RWPE2 (cell line): ENCODE results near the gene BOLA1.

ENCODE experiments used
- ATAC-seq: fragments of 200-7000 bp; cut with Tn5 transposase; 3 replicates; pipeline ENCODE4 v1.9.1; 2021; ENCODE audit warnings: low read depth
- DNase-seq: peaks from one replicate; pipeline ENCODE4 v3.0.0-alpha.2; 2020; ENCODE audit warnings: low spot score
- H3K27ac ChIP-seq: fragments of 450-650 bp; 2 replicates; pipeline ENCODE4 v1.5.1; 2017; ENCODE audit warnings: mild to moderate bottlenecking; ENCODE audit not compliant: poor library complexity, severe bottlenecking
- H3K27me3 ChIP-seq: fragments of 250-450 bp; sonication (Bioruptor Pico); 2 replicates; pipeline ENCODE4 v1.5.1; 2021; ENCODE audit warnings: mild to moderate bottlenecking, moderate library complexity; ENCODE audit not compliant: insufficient read depth, poor library complexity, severe bottlenecking
- H3K36me3 ChIP-seq: fragments of 250-450 bp; sonication (Bioruptor Pico); 2 replicates; pipeline ENCODE4 v1.5.1; 2020; ENCODE audit warnings: low read depth, mild to moderate bottlenecking, moderate library complexity
- H3K4me1 ChIP-seq: fragments of 250-450 bp; sonication (Bioruptor Pico); 2 replicates; pipeline ENCODE4 v1.5.1; 2021; ENCODE audit warnings: mild to moderate bottlenecking, moderate library complexity; ENCODE audit not compliant: insufficient read depth, poor library complexity, severe bottlenecking
- H3K4me3 ChIP-seq: fragments of 250-450 bp; sonication (Bioruptor Pico); 2 replicates; pipeline ENCODE4 v1.5.1; 2021; ENCODE audit warnings: mild to moderate bottlenecking, moderate library complexity; ENCODE audit not compliant: severe bottlenecking
- H3K9me3 ChIP-seq: fragments of 250-450 bp; sonication (Bioruptor Pico); 2 replicates; pipeline ENCODE4 v1.5.1; 2021; ENCODE audit warnings: mild to moderate bottlenecking, moderate library complexity; ENCODE audit not compliant: severe bottlenecking
- TF ChIP-seq, protein P1 (sequence below): fragments of 450-650 bp; IDR thresholded peaks from one replicate; pipeline ENCODE4 v1.5.1; 2017; ENCODE audit warnings: mild to moderate bottlenecking, moderate library complexity; ENCODE audit not compliant: poor library complexity, severe bottlenecking

Gene BOLA1

GRCh38 chr1:149928401-149928724 lies 29.0 kb downstream of the BOLA1 start:
- no peak for ATAC-seq
- TF ChIP-seq, protein P1, sequence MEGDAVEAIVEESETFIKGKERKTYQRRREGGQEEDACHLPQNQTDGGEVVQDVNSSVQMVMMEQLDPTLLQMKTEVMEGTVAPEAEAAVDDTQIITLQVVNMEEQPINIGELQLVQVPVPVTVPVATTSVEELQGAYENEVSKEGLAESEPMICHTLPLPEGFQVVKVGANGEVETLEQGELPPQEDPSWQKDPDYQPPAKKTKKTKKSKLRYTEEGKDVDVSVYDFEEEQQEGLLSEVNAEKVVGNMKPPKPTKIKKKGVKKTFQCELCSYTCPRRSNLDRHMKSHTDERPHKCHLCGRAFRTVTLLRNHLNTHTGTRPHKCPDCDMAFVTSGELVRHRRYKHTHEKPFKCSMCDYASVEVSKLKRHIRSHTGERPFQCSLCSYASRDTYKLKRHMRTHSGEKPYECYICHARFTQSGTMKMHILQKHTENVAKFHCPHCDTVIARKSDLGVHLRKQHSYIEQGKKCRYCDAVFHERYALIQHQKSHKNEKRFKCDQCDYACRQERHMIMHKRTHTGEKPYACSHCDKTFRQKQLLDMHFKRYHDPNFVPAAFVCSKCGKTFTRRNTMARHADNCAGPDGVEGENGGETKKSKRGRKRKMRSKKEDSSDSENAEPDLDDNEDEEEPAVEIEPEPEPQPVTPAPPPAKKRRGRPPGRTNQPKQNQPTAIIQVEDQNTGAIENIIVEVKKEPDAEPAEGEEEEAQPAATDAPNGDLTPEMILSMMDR, result no peak
- Histone ChIP-seq H3K9me3 (no peaks in the 10 kb centered on the region), H3K4me3 (peak overlapping the region; percentile 55), H3K27ac (peak overlapping the region; percentile 63), H3K4me1 (peaks cover 21% of the 10 kb centered on the region), H3K27me3 (no peaks in the 10 kb centered on the region), H3K36me3 (peaks cover 53% of the 10 kb centered on the region)
- no peak for DNase-seq

GRCh38 chr1:149929856-149930255 lies 30.5 kb downstream of the BOLA1 start:
- TF ChIP-seq, protein P1, result no peak
- no peak overlapping the region for H3K27ac ChIP-seq
- no peaks in the 10 kb centered on the region for H3K9me3 ChIP-seq
- H3K4me3 ChIP-seq, result no peak overlapping the region
- peaks cover 21% of the 10 kb centered on the region for H3K4me1 ChIP-seq
- DNase-seq (no peak), ATAC-seq (no peak)
- no peaks in the 10 kb centered on the region for H3K27me3 ChIP-seq
- H3K36me3 ChIP-seq, result peaks cover 38% of the 10 kb centered on the region

GRCh38 chr1:149931212-149931790 lies 31.9 kb downstream of the BOLA1 start:
- H3K27ac ChIP-seq, result peak overlapping the region; percentile 24
- H3K27me3 ChIP-seq, result no peaks in the 10 kb centered on the region
- H3K9me3 ChIP-seq, result no peaks in the 10 kb centered on the region
- no peak for DNase-seq
- H3K4me1 ChIP-seq, result peaks cover 17% of the 10 kb centered on the region
- H3K4me3 ChIP-seq, result no peak overlapping the region
- ATAC-seq, result no peak
- peaks cover 24% of the 10 kb centered on the region for H3K36me3 ChIP-seq
- TF ChIP-seq, protein P1, result no peak

GRCh38 chr1:149932474-149932873 lies 33.1 kb downstream of the BOLA1 start:
- Histone ChIP-seq H3K9me3 (no peaks in the 10 kb centered on the region), H3K27ac (no peak overlapping the region), H3K36me3 (peaks cover 15% of the 10 kb centered on the region), H3K27me3 (no peaks in the 10 kb centered on the region), H3K4me3 (no peak overlapping the region), H3K4me1 (peaks cover 16% of the 10 kb centered on the region)
- DNase-seq (no peak), ATAC-seq (no peak)
- TF ChIP-seq, protein P1, result no peak

DNA sequence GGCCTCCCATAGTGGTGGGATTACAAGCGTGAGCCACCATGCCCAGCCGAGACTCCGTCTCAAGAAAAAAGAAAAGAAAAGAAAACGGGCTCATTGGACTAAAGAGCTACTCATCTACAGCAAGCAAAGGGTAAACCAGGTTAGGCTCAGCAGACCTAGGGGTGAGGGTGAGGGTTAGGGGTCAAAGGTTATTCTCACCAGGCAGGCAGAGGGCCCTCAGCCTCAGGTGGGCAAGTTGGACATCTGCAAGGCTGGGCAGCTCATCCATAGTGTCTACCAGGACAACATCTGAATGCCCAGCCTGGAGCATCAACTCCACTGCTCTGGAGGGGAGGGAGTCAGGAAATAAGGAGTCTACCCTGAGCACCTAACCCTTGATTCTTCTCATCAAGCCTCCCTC lies 33.8 kb downstream of the BOLA1 start:
- TF ChIP-seq, protein P1, result no peak
- ATAC-seq (no peak), DNase-seq (no peak)
- Histone ChIP-seq H3K27me3 (no peaks in the 10 kb centered on the region), H3K4me3 (no peak overlapping the region), H3K4me1 (peaks cover 23% of the 10 kb centered on the region), H3K36me3 (peaks cover 15% of the 10 kb centered on the region), H3K27ac (no peak overlapping the region), H3K9me3 (no peaks in the 10 kb centered on the region)
